GM12875 (cell line): ENCODE measurements around the gene LPP.

Experiments used
- H3K4me3 ChIP-seq: one replicate; pipeline ENCODE4 v1.5.1; 2011; ENCODE audit warnings: low read depth, low read length, control low read depth
- TF ChIP-seq, protein P1 (sequence below): IDR thresholded peaks from 2 replicates; pipeline ENCODE4 v1.5.1; 2011; ENCODE audit warnings: low read depth, mild to moderate bottlenecking, control low read depth, inconsistent platforms, low read length, moderate library complexity, borderline replicate concordance; ENCODE audit not compliant: insufficient read depth

The LPP gene

DNA sequence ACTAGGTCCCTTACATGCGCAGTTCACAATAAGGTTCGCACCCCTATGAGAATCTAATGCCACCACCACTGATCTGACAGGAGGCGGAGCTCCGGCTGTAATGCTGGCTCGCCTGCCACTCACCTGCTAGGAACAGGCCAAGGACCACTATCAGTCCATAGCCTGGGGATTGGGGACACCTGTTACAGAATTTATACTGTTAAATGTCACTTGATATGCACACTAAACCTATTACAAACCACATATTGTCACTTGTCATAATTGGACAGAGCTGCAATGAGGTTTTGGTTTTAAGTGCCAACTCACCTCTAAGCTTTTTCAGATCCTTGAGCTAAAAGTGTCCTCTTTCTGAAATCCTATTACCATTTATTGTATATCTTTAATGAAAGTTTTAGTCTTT lies 509.9 kb downstream of the LPP start:
- TF ChIP-seq, protein P1, sequence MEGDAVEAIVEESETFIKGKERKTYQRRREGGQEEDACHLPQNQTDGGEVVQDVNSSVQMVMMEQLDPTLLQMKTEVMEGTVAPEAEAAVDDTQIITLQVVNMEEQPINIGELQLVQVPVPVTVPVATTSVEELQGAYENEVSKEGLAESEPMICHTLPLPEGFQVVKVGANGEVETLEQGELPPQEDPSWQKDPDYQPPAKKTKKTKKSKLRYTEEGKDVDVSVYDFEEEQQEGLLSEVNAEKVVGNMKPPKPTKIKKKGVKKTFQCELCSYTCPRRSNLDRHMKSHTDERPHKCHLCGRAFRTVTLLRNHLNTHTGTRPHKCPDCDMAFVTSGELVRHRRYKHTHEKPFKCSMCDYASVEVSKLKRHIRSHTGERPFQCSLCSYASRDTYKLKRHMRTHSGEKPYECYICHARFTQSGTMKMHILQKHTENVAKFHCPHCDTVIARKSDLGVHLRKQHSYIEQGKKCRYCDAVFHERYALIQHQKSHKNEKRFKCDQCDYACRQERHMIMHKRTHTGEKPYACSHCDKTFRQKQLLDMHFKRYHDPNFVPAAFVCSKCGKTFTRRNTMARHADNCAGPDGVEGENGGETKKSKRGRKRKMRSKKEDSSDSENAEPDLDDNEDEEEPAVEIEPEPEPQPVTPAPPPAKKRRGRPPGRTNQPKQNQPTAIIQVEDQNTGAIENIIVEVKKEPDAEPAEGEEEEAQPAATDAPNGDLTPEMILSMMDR: no peak
- H3K4me3 ChIP-seq: no peak overlapping the region

DNA sequence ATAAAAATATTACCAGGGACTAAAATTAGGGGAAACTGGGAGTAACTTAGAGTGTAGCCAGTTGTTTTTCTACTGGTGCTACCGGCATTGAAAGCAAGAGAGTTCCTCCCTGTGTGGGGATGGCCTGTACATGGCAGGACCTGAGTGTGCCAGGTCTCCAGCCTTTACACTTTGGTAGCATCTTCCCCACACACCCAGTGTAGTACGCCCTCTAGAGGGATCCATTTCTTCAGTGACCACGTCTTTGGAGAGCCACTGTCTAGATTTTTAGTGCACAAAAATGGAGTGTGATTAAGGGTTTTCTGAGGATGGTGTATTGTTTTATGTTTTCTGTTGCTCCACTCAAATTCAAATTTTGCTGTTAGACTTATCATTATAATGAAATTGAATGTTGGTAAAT lies 510.8 kb downstream of the LPP start:
- TF ChIP-seq, protein P1: no peak; the same call in 1 of the 2 replicates
- no peak overlapping the region for H3K4me3 ChIP-seq

DNA sequence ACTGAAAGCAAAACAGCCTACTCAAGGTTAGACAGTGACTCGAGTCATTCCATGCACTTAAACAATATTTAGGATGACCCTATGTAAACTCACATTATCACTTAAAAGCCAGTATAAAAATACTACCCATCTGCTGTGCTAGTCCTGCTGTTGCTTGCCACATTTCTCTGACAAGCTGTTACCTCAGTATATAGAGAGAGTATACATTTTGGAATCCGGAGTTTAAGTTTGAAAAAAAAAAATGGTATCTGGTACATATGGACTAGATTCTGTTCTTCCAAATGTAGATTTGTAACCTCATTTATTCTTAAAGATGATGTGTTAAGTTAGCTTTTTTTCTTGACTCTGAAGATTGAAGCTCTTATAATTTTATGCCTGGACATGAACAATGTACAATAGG lies 514.0 kb downstream of the LPP start:
- TF ChIP-seq, protein P1: no peak
- H3K4me3 ChIP-seq: no peak overlapping the region

DNA sequence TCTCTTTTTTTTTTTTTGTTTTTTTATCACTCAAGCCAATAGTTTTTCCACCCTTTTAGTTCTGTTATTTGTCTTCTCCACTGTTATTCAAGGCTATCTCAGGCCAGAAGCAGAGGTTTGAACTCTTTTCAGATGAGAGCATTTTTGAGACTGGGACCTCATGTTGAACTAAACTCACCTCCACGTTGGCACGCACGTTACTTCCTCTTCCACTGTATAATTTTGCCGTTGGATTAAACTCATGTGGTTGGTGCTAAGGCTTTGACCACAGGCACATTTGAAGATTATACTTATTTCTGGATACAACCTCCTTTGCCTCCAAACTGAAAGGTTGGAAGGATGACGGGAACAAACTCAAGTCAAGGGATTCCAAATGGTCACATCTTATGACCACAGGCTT lies 516.5 kb downstream of the LPP start:
- TF ChIP-seq, protein P1: no peak
- no peak overlapping the region for H3K4me3 ChIP-seq

DNA sequence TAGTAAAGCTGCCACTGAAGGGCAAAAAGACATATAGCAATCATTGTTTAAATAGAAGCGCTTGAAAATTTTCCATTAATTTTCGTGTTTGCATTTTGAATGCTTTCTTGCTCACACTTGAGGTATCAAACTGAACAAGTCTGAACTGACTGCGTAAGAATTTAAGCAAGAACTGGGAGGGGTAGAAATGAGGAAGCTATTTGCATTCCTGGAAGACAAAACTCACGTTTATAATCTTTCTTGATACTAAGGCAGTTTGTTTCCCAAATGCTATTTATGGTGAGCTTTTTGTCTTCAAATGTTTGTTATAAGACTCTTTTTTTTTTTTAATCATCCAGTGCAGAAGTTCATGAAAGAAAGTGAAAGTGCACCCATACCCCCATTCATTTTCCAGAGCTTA lies 518.0 kb downstream of the LPP start:
- TF ChIP-seq, protein P1: no peak

DNA sequence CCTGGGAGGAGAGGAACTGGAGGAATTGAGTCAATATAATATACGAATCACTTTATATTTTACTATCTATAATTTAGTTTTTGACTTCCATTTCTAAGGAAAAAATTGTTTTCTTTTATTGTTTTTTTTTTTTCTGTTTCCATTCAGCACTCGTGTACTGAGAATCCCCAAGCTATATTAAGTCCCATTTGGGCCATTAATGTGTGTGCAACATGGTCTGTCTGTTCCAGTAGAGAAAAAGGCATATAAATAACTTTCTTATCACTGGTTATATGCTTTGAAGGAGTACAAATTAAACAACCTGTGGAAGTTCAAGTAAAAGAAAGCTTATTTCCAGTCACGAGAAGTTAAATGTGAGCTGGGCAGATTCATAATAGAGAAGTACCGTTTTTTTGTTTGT lies 518.9 kb downstream of the LPP start:
- H3K4me3 ChIP-seq: no peak overlapping the region
- TF ChIP-seq, protein P1: no peak

More for the DNA sequence above, 518.0 kb downstream of the LPP start:
- H3K4me3 ChIP-seq: no peak overlapping the region

DNA sequence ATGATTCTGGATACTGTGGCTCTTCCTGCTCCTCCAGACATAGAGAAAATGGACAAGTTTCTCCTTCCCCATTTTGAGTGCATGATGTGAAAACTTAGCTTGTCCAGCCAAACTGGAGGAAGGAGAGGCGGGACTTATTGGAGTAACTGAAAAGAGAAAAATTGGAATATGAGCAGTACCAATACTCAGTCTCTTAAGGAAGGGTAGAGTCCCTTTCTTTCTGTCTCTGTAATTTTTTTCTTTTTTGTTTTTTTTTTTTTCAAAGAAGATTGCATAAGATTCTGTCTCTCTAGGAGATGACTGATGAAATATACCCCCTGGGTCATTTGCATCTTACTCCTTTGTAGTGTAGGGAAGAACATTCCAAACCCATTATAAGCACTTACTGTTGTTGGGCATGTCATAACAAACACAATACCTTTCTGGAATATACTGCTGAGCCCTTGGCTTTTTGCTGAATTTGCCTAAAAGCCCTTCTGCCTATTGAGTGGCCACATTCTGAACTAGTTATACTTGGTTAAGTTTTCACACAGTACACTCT lies 519.8 kb downstream of the LPP start:
- no peak overlapping the region for H3K4me3 ChIP-seq
- TF ChIP-seq, protein P1: no peak
